ENCODE data around the gene TRAP1. TPM values are rescaled to one million over a fixed set of nuclear protein-coding genes. Genes with fewer than 3 reads are reported as not detected.

Gene TRAP1
- polyA plus RNA-seq, 3 donors = 22.8 to 54.0 (median 22.9) TPM

- Histone ChIP-seq H3K4me2 (replicated peaks; ENCODE audit: extremely low read depth, low read length, poor library complexity, severe bottlenecking) (no peak overlapping the region), H4K20me1 (ENCODE audit: insufficient read depth, low read length) (no peaks in the 10 kb centered on the region), H3K27me3 (ENCODE audit: control insufficient read depth in 2 of 2, insufficient read depth in 2 of 2, low read length in 2 of 2) (no peaks in the 10 kb centered on the region), H3K36me3 (replicated peaks in 1 of 2; ENCODE audit: control insufficient read depth in 1 of 2, insufficient read depth in 2 of 2, low read length in 2 of 2) (no peaks in the 10 kb centered on the region), H3K4me1 (ENCODE audit: control insufficient read depth in 1 of 2, insufficient read depth in 2 of 2, low read length in 2 of 2) (peaks cover 0 to 7% of the 10 kb centered on the region in 2 donors), H3K4me3 (replicated peaks in 1 of 3; ENCODE audit: low read depth in 2 of 3, low read length in 3 of 3) (no peak overlapping the region), H3K9me3 (replicated peaks in 1 of 2; ENCODE audit: control insufficient read depth in 1 of 2, insufficient read depth in 1 of 2, low read length in 2 of 2) (no peaks in the 10 kb centered on the region), H2AFZ (ENCODE audit: insufficient read depth, low read depth, low read length, poor library complexity, severe bottlenecking) (no peak overlapping the region), H3K9ac (ENCODE audit: insufficient read depth, low read length, poor library complexity, severe bottlenecking) (no peak overlapping the region), H3K27ac (ENCODE audit: low read depth in 1 of 2, low read length in 2 of 2) (no peak overlapping the region), H3K79me2 (ENCODE audit: insufficient read depth, low read length) (no peaks in the 10 kb centered on the region)
- H3K4me1 Mint-ChIP-seq = peaks cover 7% of the 10 kb centered on the region
- no peak for DNase-seq
- TF ChIP-seq, protein P1, sequence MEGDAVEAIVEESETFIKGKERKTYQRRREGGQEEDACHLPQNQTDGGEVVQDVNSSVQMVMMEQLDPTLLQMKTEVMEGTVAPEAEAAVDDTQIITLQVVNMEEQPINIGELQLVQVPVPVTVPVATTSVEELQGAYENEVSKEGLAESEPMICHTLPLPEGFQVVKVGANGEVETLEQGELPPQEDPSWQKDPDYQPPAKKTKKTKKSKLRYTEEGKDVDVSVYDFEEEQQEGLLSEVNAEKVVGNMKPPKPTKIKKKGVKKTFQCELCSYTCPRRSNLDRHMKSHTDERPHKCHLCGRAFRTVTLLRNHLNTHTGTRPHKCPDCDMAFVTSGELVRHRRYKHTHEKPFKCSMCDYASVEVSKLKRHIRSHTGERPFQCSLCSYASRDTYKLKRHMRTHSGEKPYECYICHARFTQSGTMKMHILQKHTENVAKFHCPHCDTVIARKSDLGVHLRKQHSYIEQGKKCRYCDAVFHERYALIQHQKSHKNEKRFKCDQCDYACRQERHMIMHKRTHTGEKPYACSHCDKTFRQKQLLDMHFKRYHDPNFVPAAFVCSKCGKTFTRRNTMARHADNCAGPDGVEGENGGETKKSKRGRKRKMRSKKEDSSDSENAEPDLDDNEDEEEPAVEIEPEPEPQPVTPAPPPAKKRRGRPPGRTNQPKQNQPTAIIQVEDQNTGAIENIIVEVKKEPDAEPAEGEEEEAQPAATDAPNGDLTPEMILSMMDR (IDR thresholded peaks at IDR 0.05) = no peak
- no peak overlapping the region for H3K27ac Mint-ChIP-seq
- H3K27me3 Mint-ChIP-seq (ENCODE audit: low read depth in 3 of 3) = peaks cover 0 to 14% (median 3%) of the 10 kb centered on the region in 3 donors
- peaks cover 18 to 23% of the 10 kb centered on the region in 2 donors for H3K36me3 Mint-ChIP-seq
- peaks cover 0 to 7% (median 0%) of the 10 kb centered on the region in 7 donors for H3K9me3 Mint-ChIP-seq
- WGBS (ENCODE audit: insufficient coverage) = 92% methylated on average over 2 of the region's 13 CpGs
- no peak overlapping the region for H3K4me3 Mint-ChIP-seq
- intact Hi-C loops (cut with micrococcal nuclease) = loop anchor here in 1 of 2 donors (10.0 kb wide), 1 partner anchor 178 kb away; no protein-coding TSS in a partner anchor
These were observed 20.7 kb downstream of the TRAP1 start for GRCh38 chr16:3696425-3697218.

GRCh38 chr16:3695610-3696369 is 21.5 kb downstream of the TRAP1 start:
- Mint-ChIP-seq H3K36me3 (peaks cover 13 to 23% of the 10 kb centered on the region in 2 donors), H3K27me3 (ENCODE audit: low read depth in 3 of 3) (peaks cover under 1 to 14% (median 5%) of the 10 kb centered on the region in 3 donors)
- 89% methylated on average over 12 of the region's 19 CpGs for WGBS (ENCODE audit: insufficient coverage)

More at GRCh38 chr16:3695610-3696369, 21.5 kb downstream of the TRAP1 start:
- Mint-ChIP-seq H3K27ac (peak overlapping the region in 2 of 7 donors; percentile 31 to 82), H3K9me3 (peaks cover 0 to 7% (median 0%) of the 10 kb centered on the region in 7 donors), H3K4me3 (no peak overlapping the region), H3K4me1 (peaks cover 11% of the 10 kb centered on the region)
- no peak overlapping the region for H2AFZ ChIP-seq (ENCODE audit: insufficient read depth, low read depth, low read length, poor library complexity, severe bottlenecking)
- TF ChIP-seq, protein P1 (IDR thresholded peaks at IDR 0.05) = no peak
- H3K4me3 ChIP-seq (replicated peaks in 1 of 3; ENCODE audit: low read depth in 2 of 3, low read length in 3 of 3) = no peak overlapping the region
- no peaks in the 10 kb centered on the region for H3K36me3 ChIP-seq (replicated peaks in 1 of 2; ENCODE audit: control insufficient read depth in 1 of 2, insufficient read depth in 2 of 2, low read length in 2 of 2)
- no peaks in the 10 kb centered on the region for H4K20me1 ChIP-seq (ENCODE audit: insufficient read depth, low read length)
- no peak overlapping the region for H3K4me2 ChIP-seq (replicated peaks; ENCODE audit: extremely low read depth, low read length, poor library complexity, severe bottlenecking)
- no peaks in the 10 kb centered on the region for H3K27me3 ChIP-seq (ENCODE audit: control insufficient read depth in 2 of 2, insufficient read depth in 2 of 2, low read length in 2 of 2)
- H3K9ac ChIP-seq (ENCODE audit: insufficient read depth, low read length, poor library complexity, severe bottlenecking) = no peak overlapping the region
- H3K9me3 ChIP-seq (replicated peaks in 1 of 2; ENCODE audit: control insufficient read depth in 1 of 2, insufficient read depth in 1 of 2, low read length in 2 of 2) = no peaks in the 10 kb centered on the region
- no peaks in the 10 kb centered on the region for H3K79me2 ChIP-seq (ENCODE audit: insufficient read depth, low read length)
- DNase-seq = no peak
- H3K27ac ChIP-seq (ENCODE audit: low read depth in 1 of 2, low read length in 2 of 2) = no peak overlapping the region
- H3K4me1 ChIP-seq (ENCODE audit: control insufficient read depth in 1 of 2, insufficient read depth in 2 of 2, low read length in 2 of 2) = peaks cover 3 to 10% of the 10 kb centered on the region in 2 donors
- intact Hi-C loops (cut with micrococcal nuclease) = loop anchor here in 1 of 2 donors (10.0 kb wide), 1 partner anchor 179 kb away; no protein-coding TSS in a partner anchor

Data from CD14-positive monocyte (primary cell).